ACHN (cell line): Measurements from ENCODE around the gene LRRC10B.

Experiments used
- DNase-seq: peaks from one replicate; pipeline ENCODE4 v3.0.0-alpha.2; 2015
- in situ Hi-C: cut with HindIII; loops from 2 replicates; pipeline ENCODE4 v1.10.0; 2017; ENCODE audit warnings: low sequenced_read_pairs, low pct_ligation_motif_present, low pct_unique_long_range_greater_than_20kb

The LRRC10B gene

DNA sequence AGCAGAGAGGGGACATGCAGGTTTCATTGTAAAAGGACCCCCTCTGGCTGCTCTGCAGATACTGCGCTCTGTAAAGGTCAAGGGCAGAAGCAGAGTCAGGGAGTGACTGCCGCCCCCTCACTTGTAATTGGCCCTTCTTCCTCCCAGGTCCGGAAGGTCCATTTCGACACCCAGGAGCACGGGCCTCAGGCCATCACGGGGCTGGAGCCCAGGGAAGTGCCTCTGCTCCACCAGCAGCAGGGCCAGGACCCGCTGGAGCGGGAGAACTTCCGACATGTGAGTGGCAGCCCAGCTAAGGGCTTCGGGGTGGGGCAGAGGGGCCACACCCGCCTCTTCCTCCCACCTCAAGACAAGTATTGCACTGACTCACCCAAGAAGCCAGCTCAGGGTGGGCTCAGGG, 24.0 kb upstream of the LRRC10B start:
- DNase-seq = no peak
- in situ Hi-C loops = no loop called here

GRCh38 chr11:61485080-61485479, 23.5 kb upstream of the LRRC10B start:
- no peak for DNase-seq
- in situ Hi-C loops = no loop called here

DNA sequence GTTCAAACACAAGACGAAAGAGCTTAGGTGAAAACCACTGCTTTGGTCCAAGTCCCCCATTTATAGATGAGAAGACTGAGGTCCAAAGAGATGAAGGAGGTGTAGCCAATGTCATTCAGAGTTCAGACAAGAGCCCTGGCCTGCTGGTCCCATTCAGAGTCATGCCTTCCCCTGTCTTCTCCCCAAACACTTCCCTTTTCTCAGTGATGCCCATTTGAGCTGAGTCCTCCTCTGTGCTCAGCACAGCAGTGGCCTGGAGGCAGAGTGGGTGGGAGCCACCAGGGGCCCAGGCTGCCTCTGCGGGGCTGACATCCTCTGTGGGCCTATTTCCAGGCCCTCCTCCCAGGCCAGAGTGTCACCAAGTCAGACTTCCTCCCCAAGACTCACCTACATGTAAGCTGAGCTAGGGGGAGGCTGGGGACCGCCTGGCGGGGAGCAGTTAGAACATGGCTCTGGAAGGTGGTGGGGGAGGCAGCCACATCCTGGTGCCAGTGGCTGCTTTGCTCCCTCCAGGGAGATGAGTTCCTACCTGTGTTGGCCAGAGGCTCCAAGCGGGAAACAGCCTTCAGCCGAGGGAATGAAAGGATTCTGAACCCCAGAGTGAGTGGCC, 22.4 kb upstream of the LRRC10B start:
- in situ Hi-C loops = no loop called here
- DNase-seq = no peak

- DNase-seq = no peak
- in situ Hi-C loops = no loop called here
Measured at GRCh38 chr11:61486779-61487178, 21.8 kb upstream of the LRRC10B start.

DNA sequence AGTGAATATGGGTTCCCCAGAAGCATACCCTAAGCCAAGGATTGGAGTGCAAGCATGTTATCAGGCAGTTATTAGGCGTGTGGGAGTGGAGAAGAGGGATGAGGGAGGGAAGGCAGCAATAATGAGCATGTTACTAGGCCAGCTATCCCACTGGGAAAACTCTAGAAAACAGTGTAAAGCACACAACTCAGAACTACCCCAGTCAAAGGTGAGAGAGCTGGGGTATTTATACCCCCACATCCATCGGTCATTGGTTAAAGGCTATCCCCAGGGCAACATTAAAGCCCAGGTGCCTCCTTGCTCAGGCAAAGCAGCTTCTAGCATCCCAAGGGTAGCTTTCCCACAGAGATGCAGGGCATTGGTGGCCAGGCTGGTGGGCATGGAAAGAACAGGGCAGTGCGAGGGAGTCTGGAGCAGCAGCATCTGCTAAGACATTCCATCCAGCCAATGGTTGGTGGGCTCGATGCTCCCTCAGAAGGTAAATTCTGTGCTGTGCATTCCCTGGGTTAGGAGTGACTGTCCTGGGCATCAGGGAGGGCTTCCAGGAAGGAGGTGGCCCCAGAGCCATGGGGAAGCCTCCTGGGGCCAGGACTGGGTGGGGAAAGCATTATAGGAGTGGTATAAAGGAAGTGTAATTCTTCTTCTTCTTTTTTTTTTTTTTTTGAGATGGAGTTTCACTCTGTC, 21.1 kb upstream of the LRRC10B start:
- in situ Hi-C loops = no loop called here
- no peak for DNase-seq

- in situ Hi-C loops = no loop called here
- no peak for DNase-seq
Measured at GRCh38 chr11:61488651-61489291, 19.8 kb upstream of the LRRC10B start.

DNA sequence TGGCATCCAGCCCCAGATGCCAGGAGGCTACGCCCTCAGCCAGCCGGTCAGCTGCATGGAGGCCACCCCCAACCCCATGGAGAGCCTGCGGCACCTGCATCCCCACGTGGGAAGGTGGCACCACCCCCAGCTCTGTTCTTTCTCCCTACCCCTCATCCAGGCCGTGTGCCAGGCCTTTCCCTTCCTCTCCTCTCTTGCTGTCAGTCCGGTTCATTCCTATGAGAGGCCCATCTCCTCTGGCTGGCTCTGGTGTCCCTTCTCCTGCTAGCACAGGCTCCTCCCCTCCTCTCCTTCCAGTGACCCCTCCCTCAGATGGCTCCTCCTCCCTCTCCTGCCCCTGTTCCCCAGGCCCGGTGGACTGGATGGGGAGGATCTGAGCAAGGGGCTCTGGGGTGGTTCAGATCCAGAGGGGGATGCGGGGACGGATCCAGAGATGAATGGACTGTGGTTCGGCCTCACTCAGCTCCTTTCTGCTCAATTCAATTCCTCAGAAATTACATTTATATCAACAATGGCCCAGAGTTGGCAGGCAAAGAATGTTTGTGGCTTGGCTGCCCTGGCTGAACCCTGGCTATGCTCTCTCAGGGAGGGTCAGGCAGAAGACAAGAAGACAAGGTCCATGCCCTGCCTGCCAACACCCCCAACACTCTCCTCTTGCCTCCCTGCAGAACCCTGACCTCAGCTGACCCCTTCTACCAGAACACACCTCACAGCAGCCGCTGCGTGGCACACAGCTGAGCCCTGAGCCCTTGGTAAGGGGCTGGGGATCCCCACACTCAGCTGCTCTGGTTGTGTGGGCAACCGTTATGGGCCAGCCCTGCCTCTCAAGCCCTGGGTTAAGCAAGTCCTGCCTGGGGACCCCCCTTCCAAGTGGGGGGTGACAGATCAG, 18.5 kb upstream of the LRRC10B start:
- in situ Hi-C loops = no loop called here
- no peak for DNase-seq

DNA sequence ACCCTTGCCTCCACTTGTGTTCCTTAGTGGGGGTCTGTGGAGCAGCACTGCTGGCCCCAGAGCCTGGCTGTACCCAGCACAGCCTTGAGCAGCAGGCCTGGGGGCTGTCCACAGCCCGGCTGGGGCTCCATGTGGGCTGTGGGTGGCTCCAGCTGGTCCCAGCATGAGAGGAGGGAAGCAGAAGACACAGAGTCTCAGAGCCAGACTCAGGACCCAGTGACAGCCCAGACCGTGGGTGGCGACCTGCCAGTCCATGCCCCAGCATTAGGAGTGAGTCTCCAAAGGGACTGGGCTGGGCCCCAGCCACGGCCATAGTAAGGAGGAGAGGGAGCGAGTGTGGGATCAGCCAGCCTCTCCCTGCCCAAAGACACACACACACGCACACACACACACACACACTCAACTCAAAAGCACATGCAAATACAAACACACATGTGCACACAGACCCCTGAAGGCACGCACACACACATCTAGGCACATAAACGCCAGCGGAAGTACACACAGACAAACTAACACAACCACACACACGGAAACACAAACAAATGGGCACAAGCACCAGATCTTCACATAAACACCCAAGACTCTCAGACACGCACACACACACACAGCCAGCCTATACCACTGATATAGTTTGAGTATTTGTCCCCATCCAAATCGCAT, 16.7 kb upstream of the LRRC10B start:
- in situ Hi-C loops = no loop called here
- DNase-seq = no peak

DNA sequence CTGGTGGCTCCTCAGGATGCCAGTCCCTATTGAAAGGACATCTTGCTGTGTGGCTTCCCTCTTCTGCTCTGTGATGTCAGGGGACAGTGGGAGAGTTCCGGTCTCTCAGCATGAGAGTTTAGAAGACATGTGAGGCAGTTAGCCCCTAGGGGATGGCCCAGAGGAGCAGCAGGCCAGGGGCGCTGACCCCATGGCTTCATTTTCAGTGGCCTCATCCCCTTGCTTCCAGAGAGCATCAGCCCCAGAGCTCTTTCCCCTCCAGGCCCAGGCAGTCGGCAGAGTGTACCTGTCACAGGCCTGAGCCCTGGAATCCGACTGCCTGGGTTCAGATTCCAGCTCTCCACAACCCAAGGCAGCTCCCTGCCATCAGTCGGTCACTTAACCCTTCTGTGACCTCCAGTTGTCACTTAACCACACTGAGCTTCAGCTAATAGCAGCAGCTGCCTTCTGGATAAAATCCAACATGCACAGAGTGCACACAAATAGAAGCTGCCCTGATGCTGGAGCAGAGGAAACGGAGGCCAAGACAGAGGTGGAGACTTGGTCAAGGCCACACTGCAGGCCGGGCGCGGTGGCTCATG, 14.1 kb upstream of the LRRC10B start:
- DNase-seq = no peak
- in situ Hi-C loops = no loop called here

- in situ Hi-C loops = no loop called here
- DNase-seq = no peak
Measured at GRCh38 chr11:61495801-61496601, 12.5 kb upstream of the LRRC10B start.

DNA sequence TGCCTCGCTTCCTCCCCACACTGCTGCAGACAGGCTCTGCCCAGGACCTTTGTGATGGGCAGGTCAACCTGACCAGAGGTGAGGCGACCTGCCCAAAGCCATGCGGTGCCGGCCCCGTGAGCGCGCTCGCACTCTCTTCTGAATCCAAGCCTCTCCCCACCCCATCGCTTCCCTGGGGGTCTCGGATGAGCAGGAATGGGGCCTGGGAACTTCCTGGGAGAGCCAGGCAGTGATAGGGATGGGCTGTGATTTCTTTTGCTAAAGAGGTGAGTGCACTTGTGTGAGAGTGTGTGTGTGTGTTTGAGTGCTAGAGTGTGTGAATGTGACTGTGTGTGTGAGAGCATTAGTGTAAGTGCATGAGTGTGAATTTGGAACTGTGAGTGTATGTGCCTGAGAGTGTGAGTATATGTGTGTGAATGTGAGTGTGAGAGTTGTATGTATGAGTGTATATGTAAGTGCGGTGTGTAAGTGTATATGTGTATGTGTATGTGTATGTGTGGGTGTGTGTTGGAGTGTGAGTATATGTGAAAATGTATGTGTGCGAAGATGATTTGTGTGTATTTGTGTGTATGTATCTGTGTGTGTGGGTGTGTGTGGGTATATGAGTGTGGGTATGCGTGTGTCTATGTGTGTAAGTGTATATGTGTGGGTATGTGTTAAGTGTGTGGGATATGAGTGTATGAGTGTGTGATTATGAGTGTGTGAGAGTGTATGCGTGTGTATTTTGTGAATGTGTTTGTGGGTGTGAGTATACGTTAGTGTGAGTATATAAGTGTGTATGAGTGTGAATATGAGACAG, 11.7 kb upstream of the LRRC10B start:
- no peak for DNase-seq
- in situ Hi-C loops = no loop called here

- no peak for DNase-seq
- in situ Hi-C loops = no loop called here
Measured at GRCh38 chr11:61497473-61497872, 11.1 kb upstream of the LRRC10B start.

GRCh38 chr11:61497876-61498275, 10.7 kb upstream of the LRRC10B start:
- no peak for DNase-seq
- in situ Hi-C loops = no loop called here

DNA sequence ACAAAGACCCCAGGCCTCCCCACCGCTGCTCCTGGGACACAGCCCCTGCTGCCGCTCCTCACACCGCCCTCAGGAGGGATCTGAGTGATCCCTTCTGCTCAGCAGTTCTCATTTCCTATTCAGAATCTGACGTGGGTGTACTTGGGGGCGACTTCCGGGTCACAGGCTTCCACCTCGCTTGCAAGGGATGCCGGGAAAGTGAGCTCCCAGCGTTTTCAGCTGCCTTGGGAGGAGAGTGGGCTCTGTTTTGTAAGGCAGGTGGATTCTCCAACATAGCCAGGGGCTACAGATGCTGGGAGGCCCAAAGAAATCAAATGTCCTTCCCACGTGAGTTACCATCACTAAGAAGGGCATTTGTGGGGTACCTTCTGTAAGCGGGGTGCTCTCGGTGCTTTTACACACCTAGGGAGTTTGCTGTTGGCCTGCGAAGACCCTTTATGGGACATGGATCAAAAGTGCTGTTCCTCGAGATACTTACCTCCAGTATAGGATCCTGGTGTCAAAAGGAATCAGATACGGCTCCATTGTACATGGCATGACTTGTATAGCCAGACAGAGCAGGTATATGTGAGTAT, 9.7 kb upstream of the LRRC10B start:
- no peak for DNase-seq
- in situ Hi-C loops = no loop called here

- in situ Hi-C loops = no loop called here
- DNase-seq = no peak
Measured at GRCh38 chr11:61499816-61500491, 8.6 kb upstream of the LRRC10B start.

DNA sequence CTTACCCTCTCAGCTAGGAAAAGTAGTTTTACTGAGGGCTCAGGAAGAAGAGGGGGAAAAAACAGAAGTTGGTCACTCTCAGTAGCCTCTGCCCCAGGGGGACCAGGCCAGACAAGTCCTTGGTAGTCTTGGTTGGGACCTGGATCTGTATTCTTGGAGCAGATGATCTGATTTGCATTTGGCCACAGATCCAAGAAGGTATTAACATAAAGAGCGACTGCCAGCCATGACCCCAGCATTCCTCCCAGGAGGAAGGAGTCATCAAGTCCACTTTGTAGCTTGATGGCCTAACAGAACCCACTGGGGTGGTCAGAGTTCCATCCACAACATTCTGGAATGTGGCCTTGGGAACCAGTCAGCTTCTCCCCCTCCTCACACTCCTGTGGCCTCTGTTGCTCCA, 6.0 kb upstream of the LRRC10B start:
- in situ Hi-C loops = no loop called here

More for the DNA sequence above, 6.0 kb upstream of the LRRC10B start:
- DNase-seq = no peak
